Esophagus muscularis mucosa (tissue), 4 donors: ENCODE measurements around the gene PCDH19. TPM values are rescaled to one million over a fixed set of nuclear protein-coding genes. Genes with fewer than 3 reads are reported as not detected.
A peak's percentile ranks its signal among the peaks of the same experiment; 100 is the strongest.

ENCODE experiments used
- DNase-seq: peaks from one replicate; pipeline ENCODE4 v3.0.0-alpha.2; 2017; ENCODE audit errors: extremely low spot score
- H3K27ac ChIP-seq, 4 donors: fragments of 200-600 bp; sonication (generic); replicated peaks in 1 of 4; 1 replicate in 3 of 4; 2 replicates in 1 of 4; pipeline ENCODE4 v1.5.1; 2016 to 2019; ENCODE audit warnings: mild to moderate bottlenecking in 1 of 4
- H3K27me3 ChIP-seq, 4 donors: fragments of 200-600 bp; sonication (generic); one replicate each; pipeline versions ENCODE4 v1.5.1 to v1.6.0; 2016 to 2019
- H3K36me3 ChIP-seq, 4 donors: fragments of 200-600 bp; sonication (generic); one replicate each; pipeline ENCODE4 v1.5.1; 2016 to 2019
- H3K4me1 ChIP-seq, 4 donors: fragments of 200-600 bp; sonication (generic); one replicate each; pipeline ENCODE4 v1.5.1; 2016 to 2019
- H3K4me3 ChIP-seq, 4 donors: fragments of 200-600 bp; sonication (generic); 1 replicate in 2 of 4; 2 replicates in 2 of 4; pipeline ENCODE4 v1.5.1; 2016 to 2019; ENCODE audit warnings: mild to moderate bottlenecking in 4 of 4, moderate library complexity in 1 of 4
- H3K9me3 ChIP-seq, 4 donors: fragments of 200-600 bp; sonication (generic); 1 replicate in 3 of 4; 2 replicates in 1 of 4; pipeline ENCODE4 v1.5.1; 2016 to 2019
- EP300 ChIP-seq: sonication (generic); formaldehyde crosslinking; IDR thresholded peaks from one replicate; pipeline ENCODE4 v1.6.1; 2017; ENCODE audit warnings: antibody characterized with exemption
- POLR2A ChIP-seq: fragments of 450-650 bp; IDR thresholded peaks from one replicate; pipeline ENCODE4 v1.6.1; 2017; ENCODE audit warnings: antibody characterized with exemption, moderate library complexity, mild to moderate bottlenecking, low read depth
- POLR2AphosphoS5 ChIP-seq, 2 donors: sonication (generic); formaldehyde crosslinking; IDR thresholded peaks; one replicate each; pipeline ENCODE4 v1.6.1; 2017; ENCODE audit warnings: antibody characterized with exemption in 2 of 2
- WGBS: methylation state at CpG from one replicate; pipeline ENCODE4 v1.1.5; 2018; 5-methylcytosine and 5-hydroxymethylcytosine counted together
- intact Hi-C: fragments of 100-400 bp; cut with DNase I; formaldehyde crosslinking; loops from one replicate; pipeline ENCODE4 v1.15.1; 2023
- total RNA-seq, 4 donors: library from RNA; depleted of rRNA; stranded (reverse); fragments of >200 nt; gene quantifications; one replicate each; pipeline versions ENCODE4 v1.1.0 to v1.2.1, GENCODE V29; 2016
- TF ChIP-seq, protein P1 (sequence below), 3 experiments: fragments of 200-600 bp in 2 of 3; fragments of 450-650 bp in 1 of 3; sonication (generic) in 2 of 3; IDR thresholded peaks; one replicate each; pipeline ENCODE4 v1.5.1; 2017 to 2019; ENCODE audit warnings: antibody characterized with exemption in 3 of 3, mild to moderate bottlenecking in 2 of 3, moderate library complexity in 1 of 3

PCDH19 gene
- total RNA-seq, 4 donors from 2014 or later: 1.2 to 3.8 (median 2.2) TPM

DNA sequence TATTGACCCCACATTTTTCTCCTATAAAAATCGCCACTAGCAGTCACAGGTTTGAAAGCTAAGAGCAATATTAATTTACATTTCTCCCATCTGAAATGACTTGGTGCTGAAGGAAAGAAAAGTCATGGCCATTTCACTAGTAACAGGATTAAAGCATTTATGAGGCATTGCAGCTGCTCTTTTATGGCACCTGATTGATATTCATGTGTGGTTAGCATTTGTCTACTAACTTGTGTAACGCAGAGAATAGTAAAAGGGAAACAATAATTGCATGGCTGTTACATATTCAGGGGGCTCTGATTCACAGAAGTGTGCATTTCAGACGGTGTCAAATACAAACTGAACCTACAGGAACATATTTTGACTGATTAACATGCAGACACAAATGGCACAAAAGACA lies 5.2 kb downstream of the PCDH19 start:
- whole genome bisulfite sequencing: 39% methylated on average over 3 of the region's 3 CpGs
- no peak for DNase-seq
- H3K27me3 ChIP-seq: peaks cover 0 to 48% (median 18%) of the 10 kb centered on the region in 4 donors
- no peak for TF ChIP-seq EP300
- TF ChIP-seq, protein P1, sequence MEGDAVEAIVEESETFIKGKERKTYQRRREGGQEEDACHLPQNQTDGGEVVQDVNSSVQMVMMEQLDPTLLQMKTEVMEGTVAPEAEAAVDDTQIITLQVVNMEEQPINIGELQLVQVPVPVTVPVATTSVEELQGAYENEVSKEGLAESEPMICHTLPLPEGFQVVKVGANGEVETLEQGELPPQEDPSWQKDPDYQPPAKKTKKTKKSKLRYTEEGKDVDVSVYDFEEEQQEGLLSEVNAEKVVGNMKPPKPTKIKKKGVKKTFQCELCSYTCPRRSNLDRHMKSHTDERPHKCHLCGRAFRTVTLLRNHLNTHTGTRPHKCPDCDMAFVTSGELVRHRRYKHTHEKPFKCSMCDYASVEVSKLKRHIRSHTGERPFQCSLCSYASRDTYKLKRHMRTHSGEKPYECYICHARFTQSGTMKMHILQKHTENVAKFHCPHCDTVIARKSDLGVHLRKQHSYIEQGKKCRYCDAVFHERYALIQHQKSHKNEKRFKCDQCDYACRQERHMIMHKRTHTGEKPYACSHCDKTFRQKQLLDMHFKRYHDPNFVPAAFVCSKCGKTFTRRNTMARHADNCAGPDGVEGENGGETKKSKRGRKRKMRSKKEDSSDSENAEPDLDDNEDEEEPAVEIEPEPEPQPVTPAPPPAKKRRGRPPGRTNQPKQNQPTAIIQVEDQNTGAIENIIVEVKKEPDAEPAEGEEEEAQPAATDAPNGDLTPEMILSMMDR (IDR thresholded peaks at IDR 0.05): no peak
- TF ChIP-seq POLR2A: no peak
- no peak for TF ChIP-seq POLR2AphosphoS5 (IDR thresholded peaks at IDR 0.05)
- no peak overlapping the region for H3K4me3 ChIP-seq
- no peak overlapping the region for H3K27ac ChIP-seq
- peaks cover 0 to 23% (median 20%) of the 10 kb centered on the region in 4 donors for H3K4me1 ChIP-seq
- H3K9me3 ChIP-seq: no peaks in the 10 kb centered on the region
- intact Hi-C loops: no loop called here
- H3K36me3 ChIP-seq: no peaks in the 10 kb centered on the region

DNA sequence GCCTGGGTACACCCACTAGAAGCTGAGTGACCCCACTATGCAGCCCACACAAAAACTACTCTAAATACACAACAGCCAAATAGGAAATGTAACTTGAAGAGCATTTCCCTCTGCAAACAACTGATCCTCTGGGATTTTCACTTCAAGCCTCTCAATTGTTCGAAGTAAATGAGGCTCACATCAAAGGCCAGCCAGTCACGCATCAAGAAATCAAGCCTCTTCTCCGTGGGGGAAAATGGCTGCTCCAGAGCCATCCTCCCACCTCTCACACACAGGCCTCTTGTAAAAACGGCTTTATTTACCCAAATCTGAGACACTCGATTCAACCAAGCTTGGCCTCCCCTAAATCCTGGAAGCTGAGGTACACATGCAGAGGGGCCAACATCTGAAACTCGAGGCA lies 14.3 kb downstream of the PCDH19 start:
- DNase-seq: no peak
- Histone ChIP-seq H3K27ac (no peak overlapping the region), H3K9me3 (no peaks in the 10 kb centered on the region), H3K4me1 (no peaks in the 10 kb centered on the region), H3K4me3 (no peak overlapping the region), H3K36me3 (no peaks in the 10 kb centered on the region), H3K27me3 (peaks cover 0 to 5% (median 0%) of the 10 kb centered on the region in 4 donors)
- TF ChIP-seq EP300 (no peak), POLR2A (no peak), POLR2AphosphoS5 (IDR thresholded peaks at IDR 0.05) (no peak)
- TF ChIP-seq, protein P1 (IDR thresholded peaks at IDR 0.05): no peak
- 34% methylated on average over 6 of the region's 6 CpGs for WGBS
- intact Hi-C loops: no loop called here

DNA sequence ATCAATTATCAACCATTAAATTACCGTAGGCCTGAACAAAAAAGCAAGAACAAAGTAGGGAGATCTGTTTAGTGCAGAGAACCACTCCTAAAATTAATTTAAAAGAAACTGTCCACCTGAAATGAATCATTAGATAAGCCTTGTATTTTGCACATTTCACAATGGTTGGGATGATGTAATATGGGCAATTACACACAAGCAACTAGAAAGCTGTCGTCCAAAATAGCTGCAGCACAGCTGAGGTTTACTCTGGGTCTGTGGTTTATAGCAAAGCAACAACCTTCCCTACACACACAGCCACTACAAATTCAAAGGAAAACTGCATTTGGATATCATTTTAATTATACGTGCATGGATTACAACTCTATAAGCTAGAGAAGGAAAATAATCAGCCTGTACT lies 28.5 kb downstream of the PCDH19 start:
- WGBS: 63% methylated on average over 3 of the region's 3 CpGs
- no peak overlapping the region for H3K27ac ChIP-seq
- DNase-seq: no peak
- H3K4me1 ChIP-seq: peaks cover 0 to 6% (median 2%) of the 10 kb centered on the region in 4 donors
- H3K36me3 ChIP-seq: no peaks in the 10 kb centered on the region
- intact Hi-C loops: no loop called here
- no peaks in the 10 kb centered on the region for H3K27me3 ChIP-seq
- no peak for TF ChIP-seq EP300
- TF ChIP-seq POLR2A: no peak
- no peak for TF ChIP-seq POLR2AphosphoS5 (IDR thresholded peaks at IDR 0.05)
- TF ChIP-seq, protein P1 (IDR thresholded peaks at IDR 0.05): no peak
- no peak overlapping the region for H3K4me3 ChIP-seq
- no peaks in the 10 kb centered on the region for H3K9me3 ChIP-seq

DNA sequence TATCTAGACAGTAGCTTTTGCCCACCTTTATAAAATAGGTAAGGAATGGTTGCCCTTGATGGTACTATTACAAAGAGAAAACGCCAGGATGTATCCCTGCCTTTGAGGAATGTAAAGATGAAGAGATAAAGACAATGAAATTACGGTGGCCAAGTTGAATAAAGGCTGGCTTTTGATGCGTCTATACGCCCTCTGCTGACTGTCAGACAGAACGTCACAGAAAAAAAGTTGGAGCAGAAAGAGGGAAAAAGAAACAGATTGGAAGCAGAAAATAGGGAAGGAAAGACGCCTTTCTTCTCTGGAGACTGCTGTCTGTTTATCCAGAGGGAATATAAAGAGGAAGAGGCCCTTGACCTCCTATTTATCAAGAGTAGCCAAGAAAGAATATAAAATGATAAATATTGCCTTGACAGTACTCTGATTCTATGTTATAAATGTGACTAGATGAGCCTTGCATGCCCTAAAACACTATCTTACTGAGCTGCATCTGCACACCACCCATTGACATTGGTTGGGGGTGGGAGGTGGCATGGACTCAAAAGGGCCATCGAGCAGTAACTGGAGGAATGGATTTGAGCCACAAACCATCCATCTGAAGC lies 30.6 kb downstream of the PCDH19 start:
- no peaks in the 10 kb centered on the region for H3K27me3 ChIP-seq
- no peak for DNase-seq
- peaks cover 0 to 6% (median 2%) of the 10 kb centered on the region in 4 donors for H3K4me1 ChIP-seq
- no peaks in the 10 kb centered on the region for H3K9me3 ChIP-seq
- H3K27ac ChIP-seq: no peak overlapping the region
- H3K36me3 ChIP-seq: no peaks in the 10 kb centered on the region
- H3K4me3 ChIP-seq: no peak overlapping the region
- intact Hi-C loops: no loop called here
- no peak for TF ChIP-seq POLR2A
- TF ChIP-seq POLR2AphosphoS5 (IDR thresholded peaks at IDR 0.05): no peak
- TF ChIP-seq, protein P1 (IDR thresholded peaks at IDR 0.05): peak; percentile 28 to 41 (median 32)
- TF ChIP-seq EP300: no peak
- 9% methylated on average over 7 of the region's 7 CpGs for WGBS

DNA sequence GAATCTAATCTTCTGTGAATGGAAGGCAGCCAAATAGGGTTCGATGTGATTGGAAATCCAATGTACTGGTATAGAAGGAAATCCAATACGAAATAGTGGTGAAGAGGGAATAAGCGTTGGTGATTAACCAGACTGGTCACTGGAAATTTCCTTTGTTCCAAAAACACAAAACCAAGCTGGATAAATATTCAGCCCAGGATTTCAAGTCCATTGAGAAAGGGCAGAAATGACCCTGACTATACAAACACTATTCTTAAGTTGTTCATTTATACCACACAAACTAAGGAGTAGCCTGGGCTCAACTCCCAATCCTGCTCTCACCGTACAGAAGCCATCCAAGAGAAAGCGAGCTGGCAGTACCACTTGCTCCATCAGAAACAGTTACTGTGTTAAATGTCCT lies 32.2 kb downstream of the PCDH19 start:
- no peaks in the 10 kb centered on the region for H3K9me3 ChIP-seq
- intact Hi-C loops: no loop called here
- H3K27me3 ChIP-seq: no peaks in the 10 kb centered on the region
- no peaks in the 10 kb centered on the region for H3K36me3 ChIP-seq
- no peak for DNase-seq
- 85% methylated on average over 5 of the region's 5 CpGs for WGBS
- no peak overlapping the region for H3K27ac ChIP-seq
- H3K4me1 ChIP-seq: peaks cover 0 to 6% (median 2%) of the 10 kb centered on the region in 4 donors
- no peak overlapping the region for H3K4me3 ChIP-seq
- TF ChIP-seq, protein P1 (IDR thresholded peaks at IDR 0.05): no peak
- TF ChIP-seq EP300 (no peak), POLR2AphosphoS5 (IDR thresholded peaks at IDR 0.05) (no peak), POLR2A (no peak)
